Occipital lobe (tissue), 3 donors: ENCODE results near the gene CYP27B1. TPM values are rescaled to one million over a fixed set of nuclear protein-coding genes. Genes with fewer than 3 reads are reported as not detected.
"Not testable (repeated sequence)": the region's sequence is repeated elsewhere in the genome, so short reads cannot be mapped to it uniquely, and the experiment has no call there.

Source experiments
- DNase-seq: peaks from one replicate; lab custom pipeline; 2025; lab: John Stamatoyannopoulos, UW
- small RNA-seq: library from RNA; depleted of rRNA; stranded (forward); fragments of <200 nt; gene quantifications from one replicate; pipeline ENCODE3, GENCODE V24; 2014
- total RNA-seq: library from RNA; depleted of rRNA; stranded (reverse); fragments of >200 nt; gene quantifications from one replicate; pipeline ENCODE4 v1.2.3, GENCODE V29; 2014

Gene CYP27B1
- total RNA-seq, 1 donor from 2014 or later: not detected

- DNase-seq: no peak
These were observed 43.3 kb downstream of the CYP27B1 start for GRCh38 chr12:57723630-57723962.

DNA sequence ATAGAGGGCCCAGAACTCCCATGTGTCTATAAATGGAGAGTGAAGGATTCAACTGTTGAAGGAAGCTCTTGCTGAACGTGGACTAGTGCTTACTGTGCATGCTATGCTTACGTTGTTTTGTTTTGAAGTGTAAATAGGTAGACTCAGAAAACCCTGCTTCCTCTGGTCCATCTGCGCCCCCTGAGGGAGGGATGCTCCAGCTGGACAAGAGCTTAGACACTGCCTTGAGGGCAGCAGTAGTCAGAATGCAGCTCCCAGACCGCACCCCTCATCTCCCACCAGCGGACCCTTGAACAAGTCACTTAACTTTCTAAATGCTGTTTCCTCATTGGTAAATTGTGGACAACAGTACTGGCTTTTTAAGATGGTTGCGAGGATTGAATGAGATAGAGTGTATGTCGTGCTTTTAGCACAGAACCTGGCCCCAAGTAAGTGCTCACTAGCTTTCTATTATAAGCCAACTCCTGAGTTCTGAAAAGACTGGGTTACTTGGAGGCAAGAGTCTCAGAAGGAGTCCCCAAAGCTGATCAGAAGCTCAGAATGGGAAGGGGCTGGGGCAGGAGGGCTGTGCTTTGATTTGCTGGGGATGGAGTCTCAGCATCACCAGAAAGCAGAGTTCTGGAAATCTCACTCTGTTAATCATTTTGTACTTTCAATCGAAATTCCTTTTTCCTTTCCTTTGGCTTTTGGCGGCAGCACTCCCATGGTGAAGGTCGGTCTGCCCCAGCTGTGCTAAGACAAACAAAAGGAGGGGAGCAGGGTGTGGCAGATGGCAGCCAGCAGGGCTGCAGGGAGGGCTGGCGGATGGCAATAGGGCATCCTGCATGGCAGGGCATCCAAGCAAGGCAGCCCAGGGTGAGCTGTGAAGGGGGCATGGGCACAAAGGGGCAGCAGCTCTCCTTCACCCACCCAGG, 43.9 kb downstream of the CYP27B1 start:
- no peak for DNase-seq

DNA sequence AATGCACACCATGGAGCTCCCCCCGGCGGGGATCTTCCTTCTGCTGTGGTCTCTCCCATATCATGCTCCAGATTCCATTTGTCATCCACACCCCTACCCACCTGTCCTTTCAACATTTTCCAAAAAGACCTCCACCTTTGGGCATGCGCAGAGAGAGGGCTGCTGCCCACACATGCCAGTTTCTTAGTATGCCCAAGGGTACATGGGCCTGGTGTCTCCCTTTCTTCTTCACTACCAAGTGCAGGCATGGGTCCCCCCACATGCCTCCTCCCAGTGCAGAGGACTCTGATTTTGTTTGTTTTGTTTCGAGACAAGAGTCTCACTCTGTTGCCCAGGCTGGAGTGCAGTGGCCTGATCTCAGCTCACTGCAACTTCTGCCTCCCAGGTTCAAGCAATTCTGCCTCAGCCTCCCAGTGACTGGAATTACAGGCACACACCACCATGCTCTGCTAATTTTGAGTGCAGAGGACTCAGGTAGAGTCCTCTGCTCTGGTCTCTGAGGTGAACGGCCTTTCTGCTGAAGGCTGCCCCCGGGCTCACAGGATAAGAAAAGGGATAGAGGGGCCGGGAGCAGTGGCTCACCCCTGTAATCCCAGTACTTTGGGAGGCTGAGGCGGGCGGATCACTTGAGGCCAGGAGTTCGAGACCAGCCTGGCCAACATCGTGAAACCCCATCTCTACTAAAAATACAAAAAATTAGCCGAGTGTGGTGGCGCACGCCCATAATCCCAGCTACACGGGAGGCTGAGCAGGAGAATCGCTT, 44.9 kb downstream of the CYP27B1 start:
- DNase-seq: not testable (repeated sequence)

- no peak for DNase-seq
These were observed 46.0 kb downstream of the CYP27B1 start for GRCh38 chr12:57720606-57721595.

DNA sequence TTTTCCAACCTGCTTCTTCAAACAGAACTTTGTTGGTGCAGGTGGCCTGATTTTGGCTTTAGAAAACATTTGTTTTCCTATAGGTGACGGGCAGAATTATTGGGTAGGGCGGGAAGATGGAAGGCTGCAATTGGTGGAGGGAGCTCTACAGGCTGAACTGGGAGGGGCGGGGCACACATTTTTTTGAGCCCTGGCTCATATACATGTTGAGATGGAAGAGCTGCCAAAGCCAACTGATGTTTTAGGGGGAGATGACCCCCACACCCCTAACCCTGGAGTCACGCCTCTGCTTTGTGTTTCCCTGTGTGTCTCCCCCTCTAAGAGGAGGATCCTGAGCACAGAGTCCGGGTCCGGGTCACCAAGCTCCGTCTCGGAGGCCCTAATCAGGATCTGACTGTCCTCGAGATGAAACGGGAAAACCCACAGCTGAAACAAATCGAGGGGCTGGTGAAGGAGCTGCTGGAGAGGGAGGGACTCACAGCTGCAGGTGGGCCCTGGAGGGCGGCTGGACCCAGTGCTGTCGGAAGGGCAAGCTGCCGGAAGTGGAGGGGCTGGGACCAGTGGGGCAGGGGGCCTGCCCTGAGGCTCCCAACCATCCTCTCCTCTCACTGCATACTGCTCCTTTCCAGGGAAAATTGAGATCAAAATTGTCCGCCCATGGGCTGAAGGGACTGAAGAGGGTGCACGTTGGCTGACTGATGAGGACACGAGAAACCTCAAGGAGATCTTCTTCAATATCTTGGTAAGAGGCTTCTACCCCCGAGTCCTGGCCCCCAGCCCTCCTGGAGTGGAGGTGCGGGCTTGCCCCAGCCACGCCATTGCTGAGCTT, 46.9 kb downstream of the CYP27B1 start:
- no peak for DNase-seq

DNA sequence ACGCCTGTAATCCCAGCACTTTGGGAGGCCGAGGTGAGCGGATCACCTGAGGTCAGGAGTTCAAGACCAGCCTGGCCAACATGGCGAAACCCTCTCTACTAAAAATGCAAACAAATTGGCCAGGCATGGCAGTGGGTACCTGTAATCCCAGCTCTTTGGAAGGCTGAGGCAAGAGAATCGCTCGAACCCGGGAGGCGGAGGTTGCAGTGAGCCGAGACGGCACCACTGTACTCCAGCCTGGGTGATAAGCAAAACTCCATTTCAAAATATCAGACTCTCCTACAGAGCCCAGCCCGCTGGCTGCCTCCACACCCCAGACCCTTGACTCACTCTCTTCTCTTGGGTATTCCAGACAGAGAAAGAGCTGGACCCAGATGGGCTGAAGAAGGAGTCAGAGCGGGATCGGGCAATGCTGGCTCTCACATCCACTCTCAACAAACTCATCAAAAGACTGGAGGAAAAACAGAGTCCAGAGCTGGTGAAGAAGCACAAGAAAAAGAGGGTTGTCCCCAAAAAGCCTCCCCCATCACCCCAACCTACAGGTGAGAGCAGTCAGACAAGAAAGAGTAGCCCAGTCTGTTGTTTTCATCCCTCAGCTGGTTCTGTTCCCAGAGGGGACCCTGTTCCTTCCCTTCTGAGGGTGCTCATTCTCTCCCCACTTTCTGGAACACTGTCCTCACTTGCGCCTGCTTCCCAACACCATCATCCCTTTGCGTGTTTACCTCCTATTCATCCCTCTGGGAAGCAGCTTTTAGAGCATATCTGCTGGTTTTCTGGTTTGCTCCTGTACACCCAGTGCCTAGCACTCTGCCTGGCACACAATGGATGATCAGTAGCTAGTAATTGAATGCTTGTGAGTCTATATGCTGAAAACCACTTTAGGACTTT, 48.0 kb downstream of the CYP27B1 start:
- DNase-seq: no peak

DNA sequence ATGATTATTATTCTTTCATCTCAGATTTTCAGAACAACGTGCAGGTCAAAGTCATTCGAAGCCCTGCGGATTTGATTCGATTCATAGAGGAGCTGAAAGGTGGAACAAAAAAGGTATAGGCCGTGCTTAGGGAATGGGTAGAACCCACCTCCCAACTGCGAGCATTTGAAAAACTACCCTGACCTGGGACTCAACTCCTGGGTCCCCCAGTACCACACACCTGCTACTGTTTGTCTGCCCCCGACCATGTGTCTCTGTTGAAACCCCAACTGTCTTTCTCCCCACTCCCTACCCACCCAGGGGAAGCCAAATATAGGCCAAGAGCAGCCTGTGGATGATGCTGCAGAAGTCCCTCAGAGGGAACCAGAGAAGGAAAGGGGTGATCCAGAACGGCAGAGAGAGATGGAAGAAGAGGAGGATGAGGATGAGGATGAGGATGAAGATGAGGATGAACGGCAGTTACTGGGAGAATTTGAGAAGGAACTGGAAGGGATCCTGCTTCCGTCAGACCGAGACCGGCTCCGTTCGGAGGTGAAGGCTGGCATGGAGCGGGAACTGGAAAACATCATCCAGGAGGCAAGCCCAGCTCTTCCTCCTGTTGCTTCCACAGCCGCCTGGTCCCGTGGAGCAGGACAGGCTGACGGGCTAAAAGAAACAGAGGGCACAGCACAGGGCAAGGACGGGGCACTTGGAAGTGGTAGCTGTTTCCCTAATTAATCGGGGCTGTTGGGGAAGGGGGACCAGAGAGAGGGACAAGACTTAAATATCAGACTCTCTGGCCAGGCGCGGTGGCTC, 48.8 kb downstream of the CYP27B1 start:
- no peak for DNase-seq

DNA sequence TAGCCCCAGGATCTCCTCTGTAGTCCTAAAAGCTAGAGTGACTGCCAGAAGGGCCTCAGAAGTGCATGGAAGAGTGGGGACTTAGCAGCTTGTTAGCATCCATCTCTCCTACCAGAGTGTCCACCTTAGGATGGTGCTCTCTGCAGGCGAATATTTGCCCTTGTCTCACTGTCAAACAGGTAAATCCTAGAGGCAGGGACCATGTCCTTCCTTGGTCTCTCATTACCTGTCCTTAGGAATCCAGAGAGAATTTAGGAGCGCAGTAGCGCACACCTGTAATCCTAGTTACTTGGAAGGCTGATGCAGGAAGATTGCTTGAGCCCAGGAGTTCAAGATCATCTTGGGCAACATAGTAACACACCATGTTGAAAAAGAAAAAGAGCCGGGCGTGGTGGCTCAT, 49.7 kb downstream of the CYP27B1 start:
- no peak for DNase-seq

- DNase-seq: no peak
These were observed 50.6 kb downstream of the CYP27B1 start for GRCh38 chr12:57716305-57716704.

DNA sequence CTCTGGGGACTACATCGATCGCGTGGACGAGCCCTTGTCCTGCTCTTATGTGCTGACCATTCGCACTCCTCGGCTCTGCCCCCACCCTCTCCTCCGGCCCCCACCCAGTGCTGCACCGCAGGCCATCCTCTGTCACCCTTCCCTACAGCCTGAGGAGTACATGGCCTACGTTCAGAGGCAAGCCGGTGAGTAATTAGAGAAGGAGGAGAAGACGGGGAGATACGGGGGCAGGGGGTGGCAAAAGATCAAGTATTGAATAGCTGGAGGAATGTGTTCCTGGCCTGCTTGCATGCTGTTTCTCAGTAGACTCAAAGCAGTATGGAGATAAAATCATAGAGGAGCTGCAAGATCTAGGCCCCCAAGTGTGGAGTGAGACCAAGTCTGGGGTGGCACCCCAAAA, 51.1 kb downstream of the CYP27B1 start:
- DNase-seq: no peak

DNA sequence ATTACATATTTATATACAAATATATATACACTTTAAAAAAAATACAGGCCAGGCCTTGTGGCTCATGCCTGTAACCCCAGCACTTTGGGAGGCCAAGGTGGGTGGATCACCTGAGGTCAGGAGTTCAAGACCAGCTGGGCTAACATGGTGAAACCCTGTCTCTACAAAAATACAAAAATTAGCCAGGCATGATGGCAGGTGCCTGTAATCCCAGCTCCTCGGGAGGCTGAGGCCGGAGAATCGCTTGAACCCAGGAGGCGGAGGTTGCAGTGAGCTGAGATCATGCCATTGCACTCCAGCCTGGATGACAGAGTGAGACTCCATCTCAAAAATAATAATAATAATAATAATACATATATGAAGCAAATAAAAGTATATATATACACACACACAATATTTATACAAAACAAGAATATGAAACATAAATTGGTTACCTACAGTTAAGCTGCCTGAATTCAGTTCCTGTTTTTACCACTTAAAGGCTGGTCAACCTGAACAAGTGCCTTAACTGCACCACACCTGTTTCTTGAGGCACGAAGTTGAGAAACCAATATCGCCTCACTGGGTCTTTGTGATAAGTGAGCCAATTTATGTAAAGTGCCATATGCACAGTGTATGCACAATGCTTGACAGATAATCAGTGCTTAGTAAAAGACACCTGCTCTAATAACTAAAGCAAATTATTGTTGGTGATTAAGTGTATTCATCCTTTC, 51.7 kb downstream of the CYP27B1 start:
- DNase-seq: not testable (repeated sequence)

- no peak for DNase-seq
These were observed 53.7 kb downstream of the CYP27B1 start for GRCh38 chr12:57713209-57713608.

- no peak for DNase-seq
These were observed 54.2 kb downstream of the CYP27B1 start for GRCh38 chr12:57712701-57713100.

Small RNA genes lying within 50 kb of the gene (small RNA-seq; reads per million reads assigned to genes)
- not detected for gene RNU6-1083P

Other genes with a start within 250 kb of the CYP27B1 start
- gene DDIT3, start 246.6 kb downstream of the CYP27B1 start, total RNA-seq: 5.3 TPM
- gene MBD6, start 244.3 kb downstream of the CYP27B1 start, total RNA-seq: 2.0 TPM
- 103 TPM for gene DCTN2, start 219.9 kb downstream of the CYP27B1 start, total RNA-seq
- gene KIF5A, start 217.0 kb downstream of the CYP27B1 start, total RNA-seq: 50.2 TPM
- gene PIP4K2C, start 175.9 kb downstream of the CYP27B1 start, total RNA-seq: 13.6 TPM
- gene DTX3, start 162.3 kb downstream of the CYP27B1 start, total RNA-seq: 44.5 TPM
- 49.4 TPM for gene ARHGEF25, start 155.6 kb downstream of the CYP27B1 start, total RNA-seq
- 45.2 TPM for gene B4GALNT1, start 133.9 kb downstream of the CYP27B1 start, total RNA-seq
- 90.0 TPM for gene OS9, start 72.9 kb downstream of the CYP27B1 start, total RNA-seq
- gene AGAP2, start 28.3 kb downstream of the CYP27B1 start, total RNA-seq: 25.6 TPM
- 41.0 TPM for gene TSPAN31, start 22.0 kb downstream of the CYP27B1 start, total RNA-seq
- 59.0 TPM for gene CDK4, start 14.8 kb downstream of the CYP27B1 start, total RNA-seq
- gene MARCHF9, start 12.0 kb downstream of the CYP27B1 start, total RNA-seq: 15.9 TPM
- 0.94 TPM for gene METTL1, start 5.0 kb upstream of the CYP27B1 start, total RNA-seq
- 2.2 TPM for gene EEF1AKMT3, start 5.5 kb upstream of the CYP27B1 start, total RNA-seq
- 27.3 TPM for gene TSFM, start 15.7 kb upstream of the CYP27B1 start, total RNA-seq
- gene AVIL, start 51.7 kb upstream of the CYP27B1 start, total RNA-seq: 0.78 TPM
- 32.4 TPM for gene CTDSP2, start 79.7 kb upstream of the CYP27B1 start, total RNA-seq
- 7.5 TPM for gene ATP23, start 174.5 kb upstream of the CYP27B1 start, total RNA-seq